ENCODE data around the gene TNFAIP1.

TNFAIP1 gene

DNA sequence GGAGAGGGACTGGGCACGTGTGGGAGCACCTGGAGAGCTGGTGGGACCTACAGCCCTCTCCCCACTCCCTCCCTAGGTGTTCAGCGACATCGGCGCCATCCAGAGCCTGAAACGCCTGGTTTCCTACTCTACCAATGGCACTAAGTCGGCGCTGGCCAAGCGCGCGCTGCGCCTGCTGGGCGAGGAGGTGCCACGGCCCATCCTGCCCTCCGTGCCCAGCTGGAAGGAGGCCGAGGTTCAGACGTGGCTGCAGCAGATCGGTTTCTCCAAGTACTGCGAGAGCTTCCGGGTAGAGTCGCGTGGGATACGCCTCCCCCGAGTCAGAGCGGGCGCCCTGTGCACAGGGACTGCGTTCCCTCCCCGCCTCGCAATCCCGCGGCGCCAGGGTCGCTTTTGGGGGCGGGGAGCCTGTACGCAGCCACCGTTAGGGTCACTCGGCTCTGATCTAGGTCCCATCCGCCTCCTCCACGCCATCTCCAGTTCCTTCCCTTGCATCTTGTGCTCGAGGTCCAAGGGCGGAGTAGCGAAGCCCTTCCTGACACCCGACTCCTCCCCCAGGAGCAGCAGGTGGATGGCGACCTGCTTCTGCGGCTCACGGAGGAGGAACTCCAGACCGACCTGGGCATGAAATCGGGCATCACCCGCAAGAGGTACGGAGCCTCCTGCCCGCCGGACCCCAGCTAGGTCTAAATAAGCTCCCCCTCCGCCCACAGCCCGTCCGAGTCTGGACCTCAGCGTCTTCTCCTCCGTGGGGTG lies 48.9 kb downstream of the TNFAIP1 start:
- H3K4me3 ChIP-seq (ENCODE audit: low read length): peak overlapping the region; percentile 55; the same call in 1 of the 2 replicates
- no peak for TF ChIP-seq ZNF274 (IDR thresholded peaks at IDR 0.05; ENCODE audit: low read depth, low read length)

DNA sequence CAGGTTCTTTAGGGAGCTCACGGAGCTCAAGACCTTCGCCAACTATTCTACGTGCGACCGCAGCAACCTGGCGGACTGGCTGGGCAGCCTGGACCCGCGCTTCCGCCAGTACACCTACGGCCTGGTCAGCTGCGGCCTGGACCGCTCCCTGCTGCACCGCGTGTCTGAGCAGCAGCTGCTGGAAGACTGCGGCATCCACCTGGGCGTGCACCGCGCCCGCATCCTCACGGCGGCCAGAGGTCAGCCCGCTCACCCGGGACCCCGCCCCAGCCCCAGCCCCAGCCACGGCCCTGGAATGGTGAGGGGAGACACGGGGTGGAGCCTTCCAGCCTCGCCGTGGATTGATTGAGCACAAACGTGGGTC lies 49.5 kb downstream of the TNFAIP1 start:
- H3K4me3 ChIP-seq (ENCODE audit: low read length): peak overlapping the region; percentile 55; the same call in 1 of the 2 replicates
- TF ChIP-seq ZNF274 (IDR thresholded peaks at IDR 0.05; ENCODE audit: low read depth, low read length): no peak

DNA sequence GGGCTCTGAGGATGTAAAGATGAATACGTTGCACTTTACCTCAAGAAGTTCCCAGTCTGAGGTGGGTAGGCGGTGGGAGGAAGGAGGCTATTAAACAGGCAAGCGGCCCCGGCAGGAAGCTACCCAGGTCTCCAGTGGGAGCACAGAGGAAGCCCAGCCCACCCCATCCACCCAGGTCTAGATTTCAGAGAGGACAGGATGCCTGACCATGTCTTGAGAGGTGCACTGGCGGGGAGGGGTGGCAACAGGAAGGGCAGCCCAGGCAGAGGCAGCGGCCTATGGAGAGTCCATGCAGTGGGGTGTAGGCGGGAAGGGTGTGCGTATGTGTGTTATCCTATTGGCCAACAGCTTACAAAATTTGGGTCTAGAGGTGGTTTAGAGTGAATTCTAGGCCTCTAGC lies 49.8 kb downstream of the TNFAIP1 start:
- no peak for TF ChIP-seq ZNF274 (IDR thresholded peaks at IDR 0.05; ENCODE audit: low read depth, low read length)
- H3K4me3 ChIP-seq (ENCODE audit: low read length): peak overlapping the region; percentile 55; the same call in 1 of the 2 replicates

DNA sequence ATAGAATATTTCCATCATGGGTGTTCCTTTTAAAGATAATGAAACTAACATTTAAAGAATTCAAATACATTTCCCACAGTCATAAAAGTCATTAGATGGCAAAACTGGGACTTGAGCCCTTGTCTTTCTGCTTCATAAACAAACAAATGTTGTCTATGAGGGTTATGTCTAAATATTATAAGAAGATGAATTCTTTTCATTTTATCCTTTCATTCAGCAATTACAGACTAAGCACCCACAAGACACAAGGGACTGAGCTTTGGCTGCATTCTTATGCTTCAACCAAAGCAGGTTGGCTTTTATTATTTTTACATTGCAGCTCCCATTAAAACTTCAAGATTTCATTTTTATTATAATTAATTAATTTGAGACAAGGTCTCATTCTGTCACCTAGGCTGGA lies 50.8 kb downstream of the TNFAIP1 start:
- no peak for TF ChIP-seq ZNF274 (IDR thresholded peaks at IDR 0.05; ENCODE audit: low read depth, low read length)
- no peak overlapping the region for H3K4me3 ChIP-seq (ENCODE audit: low read length)

DNA sequence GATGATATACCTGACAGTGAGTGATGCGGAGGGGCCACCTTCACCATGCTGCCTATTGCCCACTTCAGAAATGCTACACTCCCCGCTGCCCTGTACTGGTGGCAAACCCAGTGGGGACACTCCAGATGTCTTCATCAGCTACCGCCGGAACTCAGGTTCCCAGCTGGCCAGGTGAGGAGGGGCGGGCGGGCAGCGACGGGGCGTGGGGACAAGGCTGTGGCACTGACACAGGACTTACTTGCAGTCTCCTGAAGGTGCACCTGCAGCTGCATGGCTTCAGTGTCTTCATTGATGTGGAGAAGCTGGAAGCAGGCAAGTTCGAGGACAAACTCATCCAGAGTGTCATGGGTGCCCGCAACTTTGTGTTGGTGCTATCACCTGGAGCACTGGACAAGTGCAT lies 52.5 kb downstream of the TNFAIP1 start:
- no peak overlapping the region for H3K4me3 ChIP-seq (ENCODE audit: low read length)
- TF ChIP-seq ZNF274 (IDR thresholded peaks at IDR 0.05; ENCODE audit: low read depth, low read length): no peak

DNA sequence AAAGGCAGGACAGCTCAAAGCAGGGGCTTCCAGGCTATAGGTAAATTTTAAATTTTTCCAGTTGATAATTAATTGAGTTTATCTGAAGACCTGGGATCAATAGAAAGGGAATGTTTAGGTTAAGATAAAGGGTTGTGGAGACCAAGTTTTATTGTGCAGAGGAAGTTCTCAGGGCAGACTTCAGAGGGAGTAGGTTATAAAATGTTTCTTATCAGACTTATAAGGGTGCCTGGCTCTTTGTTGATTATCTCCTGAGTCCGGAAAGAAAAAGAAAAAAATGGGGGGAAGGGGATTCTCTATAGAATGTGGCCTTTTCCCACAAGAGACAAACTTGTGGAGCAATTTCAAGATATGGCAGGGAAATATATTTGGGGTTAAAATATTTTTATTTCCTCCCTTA lies 54.6 kb downstream of the TNFAIP1 start:
- TF ChIP-seq ZNF274 (IDR thresholded peaks at IDR 0.05; ENCODE audit: low read depth, low read length): no peak
- no peak overlapping the region for H3K4me3 ChIP-seq (ENCODE audit: low read length)

DNA sequence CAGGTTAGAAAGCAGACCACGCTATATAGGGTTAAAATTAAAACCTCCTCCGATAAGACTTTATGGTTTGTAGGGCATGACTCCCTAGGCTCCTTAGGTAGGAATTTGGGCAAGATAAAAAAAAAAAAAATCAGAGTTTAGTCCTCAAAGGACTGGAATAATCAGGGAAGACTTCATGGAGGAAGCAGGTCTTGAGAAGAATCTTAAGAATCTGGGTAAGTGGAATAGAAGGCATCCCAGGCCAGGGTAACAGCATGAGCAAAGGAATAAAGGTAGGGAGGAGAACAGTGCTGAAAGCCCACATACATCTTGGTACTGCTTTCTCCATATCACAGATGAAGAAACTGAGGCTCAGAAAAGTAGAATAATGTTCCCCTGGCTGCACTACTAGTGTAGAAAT lies 55.0 kb downstream of the TNFAIP1 start:
- TF ChIP-seq ZNF274 (IDR thresholded peaks at IDR 0.05; ENCODE audit: low read depth, low read length): no peak
- H3K4me3 ChIP-seq (ENCODE audit: low read length): no peak overlapping the region

DNA sequence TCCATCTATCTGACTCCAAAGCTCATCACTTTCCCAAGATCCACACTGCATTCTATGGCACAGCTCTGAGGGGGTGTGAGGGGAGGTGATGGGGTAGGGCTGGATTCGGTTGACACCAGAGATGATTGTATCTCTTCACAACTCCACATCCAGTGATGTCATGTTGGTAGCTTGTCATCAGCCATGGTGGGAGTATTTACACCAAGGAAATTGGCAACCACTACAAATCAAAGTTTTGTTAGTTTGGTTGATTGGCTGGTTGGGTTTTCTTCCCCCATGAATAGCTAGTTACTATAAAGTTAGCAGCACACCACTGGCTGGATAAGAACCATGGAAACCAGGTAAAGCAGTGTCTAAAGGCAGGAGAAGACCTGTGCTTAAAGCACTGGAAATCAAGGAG lies 55.4 kb downstream of the TNFAIP1 start:
- no peak for TF ChIP-seq ZNF274 (IDR thresholded peaks at IDR 0.05; ENCODE audit: low read depth, low read length)
- H3K4me3 ChIP-seq (ENCODE audit: low read length): no peak overlapping the region

DNA sequence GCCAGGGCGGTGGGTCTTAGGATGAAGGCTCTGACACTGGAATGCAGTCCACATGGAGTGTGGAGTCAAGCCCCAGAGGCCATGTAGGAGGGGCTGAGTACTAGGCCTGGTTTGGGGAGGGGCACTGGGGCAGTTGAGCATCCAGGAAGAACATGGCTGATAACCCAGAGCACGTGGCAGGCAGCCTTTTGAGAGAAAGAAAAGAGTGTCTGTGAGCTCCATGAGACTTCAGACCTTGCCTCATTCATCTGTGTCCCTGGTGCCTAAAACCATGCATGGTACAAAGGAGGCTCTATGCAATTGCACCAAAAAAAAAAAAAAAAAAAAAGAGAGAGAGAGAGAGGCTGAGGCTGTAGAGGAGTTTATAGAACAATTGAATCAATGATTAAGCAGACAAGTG lies 55.8 kb downstream of the TNFAIP1 start:
- no peak for TF ChIP-seq ZNF274 (IDR thresholded peaks at IDR 0.05; ENCODE audit: low read depth, low read length)
- H3K4me3 ChIP-seq (ENCODE audit: low read length): no peak overlapping the region

DNA sequence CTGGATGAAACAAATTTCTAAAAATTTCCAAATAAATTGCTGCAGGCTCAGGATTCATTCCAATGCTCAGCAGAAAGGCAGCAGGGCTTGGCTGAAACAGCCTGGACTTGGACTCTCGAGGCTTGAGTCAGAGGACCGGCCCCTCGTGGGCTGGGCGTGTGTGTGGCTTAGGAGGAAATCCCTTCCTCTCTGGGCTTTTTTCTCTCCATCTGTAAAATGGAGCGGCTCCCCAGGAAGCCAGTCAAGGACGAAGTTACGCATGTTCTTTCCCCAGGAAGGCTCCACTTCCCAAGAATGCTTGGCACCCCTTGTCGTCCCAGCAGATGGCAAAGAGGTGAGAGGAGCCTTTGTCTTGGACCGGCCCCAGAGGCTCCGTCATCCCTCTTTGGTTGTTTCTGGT lies 56.9 kb downstream of the TNFAIP1 start:
- H3K4me3 ChIP-seq (ENCODE audit: low read length): no peak overlapping the region
- no peak for TF ChIP-seq ZNF274 (IDR thresholded peaks at IDR 0.05; ENCODE audit: low read depth, low read length)

DNA sequence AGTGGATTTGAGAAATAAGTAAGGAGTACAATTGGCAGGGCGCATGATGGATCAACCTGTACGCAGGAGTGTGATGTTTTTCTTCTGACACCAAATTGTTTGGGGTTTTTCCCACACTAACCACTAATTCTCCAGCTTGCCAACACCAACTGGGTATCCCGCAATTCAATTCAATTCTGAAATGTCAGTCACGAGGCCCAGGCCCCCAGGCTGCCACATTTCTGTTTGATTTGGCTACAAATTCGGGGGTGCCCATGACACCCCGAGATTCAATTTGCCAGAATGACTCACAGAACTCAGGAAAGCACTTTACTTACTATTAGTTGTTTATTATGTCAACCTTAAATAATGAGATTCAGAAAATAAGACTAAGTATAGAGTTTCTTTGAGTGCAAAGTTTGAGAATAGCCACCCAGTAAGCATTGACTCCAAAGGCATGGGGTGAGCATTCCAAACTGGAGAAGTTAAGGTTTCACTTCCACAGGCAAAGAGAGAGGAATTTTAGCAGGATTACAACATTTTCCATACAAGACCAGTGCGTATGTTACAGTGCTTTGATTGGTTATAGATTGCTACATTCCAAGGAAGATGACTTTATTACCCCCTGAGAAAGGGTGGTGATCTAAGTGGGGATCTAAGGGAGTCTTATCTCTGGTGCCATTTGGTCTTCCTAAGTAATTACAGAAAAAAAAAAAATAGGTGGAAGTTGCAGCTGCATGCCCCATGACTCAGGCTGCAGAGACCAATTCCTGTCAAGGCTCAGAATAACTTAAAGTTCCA lies 59.0 kb downstream of the TNFAIP1 start:
- no peak overlapping the region for H3K4me3 ChIP-seq (ENCODE audit: low read length)
- no peak for TF ChIP-seq ZNF274 (IDR thresholded peaks at IDR 0.05; ENCODE audit: low read depth, low read length)

DNA sequence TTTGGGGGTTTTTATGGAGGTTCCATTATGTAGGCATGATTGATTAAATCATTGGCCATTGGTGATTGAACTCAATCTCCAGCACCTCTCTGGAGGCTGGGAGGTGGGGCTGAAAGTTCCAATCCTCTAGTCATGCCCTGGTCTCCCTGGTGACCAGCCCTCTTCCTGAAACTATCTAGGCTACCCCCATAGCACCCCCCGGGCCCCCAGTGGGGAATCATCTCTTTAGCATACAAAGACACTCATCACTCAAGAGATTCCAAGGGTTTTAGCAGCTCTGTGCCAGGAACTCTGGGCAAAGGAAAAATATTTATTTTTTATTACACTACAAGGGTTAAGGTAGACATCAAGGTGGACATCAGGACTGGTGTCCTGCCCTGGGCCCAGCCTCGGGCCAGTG lies 59.9 kb downstream of the TNFAIP1 start:
- TF ChIP-seq ZNF274 (IDR thresholded peaks at IDR 0.05; ENCODE audit: low read depth, low read length): no peak
- H3K4me3 ChIP-seq (ENCODE audit: low read length): no peak overlapping the region

DNA sequence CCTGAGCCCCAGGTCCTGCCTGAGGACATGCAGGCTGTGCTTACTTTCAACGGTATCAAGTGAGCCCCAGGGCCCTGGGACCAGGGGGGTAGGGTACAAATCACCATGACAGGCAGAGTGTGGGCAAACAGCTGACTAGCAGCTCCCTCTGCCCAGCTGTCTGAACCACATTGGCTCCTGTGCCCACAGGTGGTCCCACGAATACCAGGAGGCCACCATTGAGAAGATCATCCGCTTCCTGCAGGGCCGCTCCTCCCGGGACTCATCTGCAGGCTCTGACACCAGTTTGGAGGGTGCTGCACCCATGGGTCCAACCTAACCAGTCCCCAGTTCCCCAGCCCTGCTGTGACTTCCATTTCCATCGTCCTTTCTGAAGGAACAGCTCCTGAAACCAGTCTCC lies 60.4 kb downstream of the TNFAIP1 start:
- H3K4me3 ChIP-seq (ENCODE audit: low read length): no peak overlapping the region
- no peak for TF ChIP-seq ZNF274 (IDR thresholded peaks at IDR 0.05; ENCODE audit: low read depth, low read length)
